Tibial nerve (tissue), 4 donors: ENCODE results near the gene OR56A3. TPM values are rescaled to one million over a fixed set of nuclear protein-coding genes. Genes with fewer than 3 reads are reported as not detected.

Experiments used
- DNase-seq, 2 donors: peaks; one replicate each; pipeline ENCODE4 v3.0.0-alpha.2; 2019; ENCODE audit warnings: low spot score in 2 of 2
- H3K27ac ChIP-seq, 4 donors: fragments of 200-600 bp; sonication (generic) in 3 of 4; one replicate each; pipeline ENCODE4 v1.5.1; 2017 to 2019; ENCODE audit warnings: mild to moderate bottlenecking in 1 of 4
- H3K27me3 ChIP-seq, 2 donors: fragments of 200-600 bp; sonication (generic) in 1 of 2; one replicate each; pipeline versions ENCODE4 v1.5.1 to v1.6.0; 2017 to 2019
- H3K36me3 ChIP-seq, 3 donors: fragments of 200-600 bp; sonication (generic); one replicate each; pipeline ENCODE4 v1.5.1; 2018 to 2019
- H3K4me1 ChIP-seq, 4 donors: fragments of 200-600 bp; sonication (generic) in 3 of 4; one replicate each; pipeline ENCODE4 v1.5.1; 2017 to 2019
- H3K4me3 ChIP-seq, 4 donors: fragments of 200-600 bp; sonication (generic) in 3 of 4; one replicate each; pipeline ENCODE4 v1.5.1; 2017 to 2019; ENCODE audit warnings: mild to moderate bottlenecking in 1 of 4, moderate library complexity in 1 of 4
- H3K9me3 ChIP-seq, 4 donors: fragments of 200-600 bp; sonication (generic) in 3 of 4; one replicate each; pipeline ENCODE4 v1.5.1; 2017 to 2019
- EP300 ChIP-seq, 2 donors: sonication (generic); formaldehyde crosslinking; IDR thresholded peaks; one replicate each; pipeline ENCODE4 v1.6.1; 2017; ENCODE audit warnings: antibody characterized with exemption in 2 of 2, mild to moderate bottlenecking in 1 of 2
- POLR2A ChIP-seq, 2 donors: fragments of 450-650 bp; IDR thresholded peaks; one replicate each; pipeline ENCODE4 v1.6.1; 2017; ENCODE audit warnings: antibody characterized with exemption in 2 of 2, mild to moderate bottlenecking in 2 of 2, moderate library complexity in 2 of 2
- WGBS, 2 donors: methylation state at CpG; one replicate each; pipeline ENCODE4 v1.1.5; 2018; 5-methylcytosine and 5-hydroxymethylcytosine counted together
- total RNA-seq, 4 donors: library from RNA; depleted of rRNA; stranded (reverse); fragments of >200 nt; gene quantifications; one replicate each; pipeline ENCODE4 v1.1.0, GENCODE V29; 2016
- TF ChIP-seq, protein P1 (sequence below), 5 experiments: fragments of 200-600 bp in 3 of 5; fragments of 450-650 bp in 2 of 5; sonication (generic) in 3 of 5; IDR thresholded peaks; one replicate each; pipeline ENCODE4 v1.5.1; 2016 to 2019; ENCODE audit warnings: antibody characterized with exemption in 5 of 5, mild to moderate bottlenecking in 3 of 5, moderate library complexity in 2 of 5

Gene OR56A3
- not detected for total RNA-seq

GRCh38 chr11:5941951-5942350 is at the start of gene OR56A3:
Gene OR56A3, plus strand, starts transcription at chr11:5942251. Its CDS starts 5,096 bp downstream, at chr11:5947347.
- Histone ChIP-seq H3K4me1 (no peaks in the 10 kb centered on the region), H3K27me3 (no peaks in the 10 kb centered on the region), H3K36me3 (no peaks in the 10 kb centered on the region), H3K27ac (no peak within 1 kb of the TSS), H3K4me3 (no peak within 1 kb of the TSS), H3K9me3 (peaks cover 0 to 7% (median 0%) of the 10 kb centered on the region in 4 donors)
- no peak for DNase-seq
- WGBS, 2 donors, result 71 to 78% methylated on average over 3 of the region's 3 CpGs
- TF ChIP-seq, protein P1, sequence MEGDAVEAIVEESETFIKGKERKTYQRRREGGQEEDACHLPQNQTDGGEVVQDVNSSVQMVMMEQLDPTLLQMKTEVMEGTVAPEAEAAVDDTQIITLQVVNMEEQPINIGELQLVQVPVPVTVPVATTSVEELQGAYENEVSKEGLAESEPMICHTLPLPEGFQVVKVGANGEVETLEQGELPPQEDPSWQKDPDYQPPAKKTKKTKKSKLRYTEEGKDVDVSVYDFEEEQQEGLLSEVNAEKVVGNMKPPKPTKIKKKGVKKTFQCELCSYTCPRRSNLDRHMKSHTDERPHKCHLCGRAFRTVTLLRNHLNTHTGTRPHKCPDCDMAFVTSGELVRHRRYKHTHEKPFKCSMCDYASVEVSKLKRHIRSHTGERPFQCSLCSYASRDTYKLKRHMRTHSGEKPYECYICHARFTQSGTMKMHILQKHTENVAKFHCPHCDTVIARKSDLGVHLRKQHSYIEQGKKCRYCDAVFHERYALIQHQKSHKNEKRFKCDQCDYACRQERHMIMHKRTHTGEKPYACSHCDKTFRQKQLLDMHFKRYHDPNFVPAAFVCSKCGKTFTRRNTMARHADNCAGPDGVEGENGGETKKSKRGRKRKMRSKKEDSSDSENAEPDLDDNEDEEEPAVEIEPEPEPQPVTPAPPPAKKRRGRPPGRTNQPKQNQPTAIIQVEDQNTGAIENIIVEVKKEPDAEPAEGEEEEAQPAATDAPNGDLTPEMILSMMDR (IDR thresholded peaks at IDR 0.05), result no peak
- no peak for TF ChIP-seq POLR2A (IDR thresholded peaks at IDR 0.05)
- no peak for TF ChIP-seq EP300 (IDR thresholded peaks at IDR 0.05)

DNA sequence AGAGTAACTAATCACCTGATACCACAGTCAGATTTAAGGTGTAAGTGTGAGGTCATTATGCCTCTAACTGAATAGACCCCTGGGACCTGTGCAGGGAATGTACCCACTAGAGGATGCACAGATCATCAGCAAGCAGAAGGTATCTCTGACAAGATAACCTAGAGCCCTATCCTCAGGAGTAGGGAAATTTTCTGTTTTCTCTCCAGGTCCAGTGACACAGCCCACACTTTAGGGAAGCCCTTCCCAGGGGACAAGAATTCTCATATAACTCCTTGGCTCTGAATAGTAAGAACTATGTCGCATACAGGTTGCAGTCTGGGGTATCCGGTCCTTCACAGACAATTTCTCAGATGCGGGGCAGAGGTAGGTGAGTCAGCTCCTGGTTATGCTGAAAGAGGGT is 49.1 kb upstream of the OR56A3 start, which contains the start of gene OR52E5:
Gene OR52E5 (plus strand): TSS at position 301 of the 400 bp plus-strand sequence. CDS start 7,569 bp downstream, outside the sequence.
- no peak within 1 kb of the TSS for H3K4me3 ChIP-seq
- H3K27ac ChIP-seq, result no peak within 1 kb of the TSS
- H3K9me3 ChIP-seq, result no peaks in the 10 kb centered on the region
- no peaks in the 10 kb centered on the region for H3K4me1 ChIP-seq
- no peaks in the 10 kb centered on the region for H3K27me3 ChIP-seq
- H3K36me3 ChIP-seq, result no peaks in the 10 kb centered on the region
- DNase-seq, result no peak
- TF ChIP-seq EP300 (IDR thresholded peaks at IDR 0.05), result no peak
- TF ChIP-seq, protein P1 (IDR thresholded peaks at IDR 0.05), result no peak
- TF ChIP-seq POLR2A (IDR thresholded peaks at IDR 0.05), result no peak
- 93 to 96% methylated on average over 3 of the region's 3 CpGs for WGBS, 2 donors

GRCh38 chr11:5899534-5899933 is 42.5 kb upstream of the OR56A3 start:
- DNase-seq, result no peak
- Histone ChIP-seq H3K27ac (no peak overlapping the region), H3K27me3 (no peaks in the 10 kb centered on the region), H3K4me1 (no peaks in the 10 kb centered on the region), H3K36me3 (no peaks in the 10 kb centered on the region), H3K4me3 (no peak overlapping the region), H3K9me3 (no peaks in the 10 kb centered on the region)
- 81 to 86% methylated on average over 2 of the region's 2 CpGs for whole genome bisulfite sequencing, 2 donors
- TF ChIP-seq POLR2A (IDR thresholded peaks at IDR 0.05) (no peak), EP300 (IDR thresholded peaks at IDR 0.05) (no peak)
- TF ChIP-seq, protein P1 (IDR thresholded peaks at IDR 0.05), result no peak

- H3K9me3 ChIP-seq, result peaks cover 0 to 13% (median 0%) of the 10 kb centered on the region in 4 donors
- no peaks in the 10 kb centered on the region for H3K36me3 ChIP-seq
- H3K27ac ChIP-seq, result no peak overlapping the region
- no peaks in the 10 kb centered on the region for H3K27me3 ChIP-seq
- no peak overlapping the region for H3K4me3 ChIP-seq
- DNase-seq, result no peak
- H3K4me1 ChIP-seq, result no peaks in the 10 kb centered on the region
- TF ChIP-seq, protein P1 (IDR thresholded peaks at IDR 0.05), result no peak
- TF ChIP-seq EP300 (IDR thresholded peaks at IDR 0.05) (no peak), POLR2A (IDR thresholded peaks at IDR 0.05) (no peak)
- WGBS, 2 donors, result 64 to 65% methylated on average over 2 of the region's 2 CpGs
These were observed 31.5 kb upstream of the OR56A3 start for GRCh38 chr11:5910540-5910939.

GRCh38 chr11:5922749-5923426 is 19.2 kb upstream of the OR56A3 start:
- TF ChIP-seq, protein P1 (IDR thresholded peaks at IDR 0.05), result no peak
- TF ChIP-seq EP300 (IDR thresholded peaks at IDR 0.05) (no peak), POLR2A (IDR thresholded peaks at IDR 0.05) (no peak)
- Histone ChIP-seq H3K9me3 (peaks cover 0 to 30% (median 0%) of the 10 kb centered on the region in 4 donors), H3K4me1 (no peaks in the 10 kb centered on the region), H3K27ac (no peak overlapping the region), H3K36me3 (no peaks in the 10 kb centered on the region), H3K4me3 (no peak overlapping the region), H3K27me3 (no peaks in the 10 kb centered on the region)
- DNase-seq, result no peak
- WGBS, 2 donors, result 73 to 81% methylated on average over 2 of the region's 2 CpGs
